Measurements from ENCODE around the gene CDON. TPM values are rescaled to one million over a fixed set of nuclear protein-coding genes. Genes with fewer than 3 reads are reported as not detected.

CDON gene
- total RNA-seq, 4 donors from 2014 or later = 14.2 to 40.9 (median 29.1) TPM

DNA sequence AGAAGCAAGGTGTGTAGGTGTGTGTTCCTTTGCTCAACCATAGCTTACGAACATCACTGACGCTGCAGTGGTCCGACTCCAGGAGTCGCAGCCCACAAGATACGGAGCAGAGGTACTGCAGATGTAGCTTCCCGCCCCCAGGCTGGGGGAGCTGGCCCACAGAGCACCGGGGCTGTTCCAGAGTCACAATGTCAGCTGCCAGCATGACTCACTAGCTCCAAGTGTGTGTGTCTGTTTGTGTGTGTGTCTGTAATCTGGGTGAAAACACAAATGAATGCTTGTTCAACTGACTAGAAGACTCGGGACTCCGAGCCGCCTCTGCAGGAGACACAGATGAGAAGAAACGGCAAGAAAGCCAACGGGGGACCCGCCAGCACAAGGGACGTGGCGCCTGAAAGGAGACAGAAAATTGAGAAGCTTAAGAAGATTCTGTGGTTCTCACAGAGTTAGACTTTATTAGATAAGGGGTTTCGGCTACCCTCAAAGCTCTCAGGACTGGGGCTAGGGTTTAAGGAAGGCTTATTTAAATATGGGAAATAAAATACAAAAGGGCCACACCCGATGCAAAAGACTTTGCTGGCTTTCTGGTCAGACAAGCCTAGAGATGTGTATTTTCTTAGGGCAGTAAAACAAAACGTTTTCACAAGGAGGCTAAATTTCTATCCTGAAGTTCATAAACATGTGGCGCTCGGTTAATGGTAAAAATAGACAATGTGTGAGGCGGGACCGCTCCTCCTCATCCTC lies 106.1 kb downstream of the CDON start:
- ATAC-seq = peak; percentile 65
- no peak overlapping the region for H3K4me3 ChIP-seq
- H3K4me1 ChIP-seq = peaks cover 0 to 25% (median 14%) of the 10 kb centered on the region in 3 donors
- H3K27ac ChIP-seq = peak overlapping the region in 2 of 4 donors; percentile 46 to 50
- TF ChIP-seq POLR2AphosphoS5 (IDR thresholded peaks at IDR 0.05) (no peak), POLR2A (IDR thresholded peaks at IDR 0.05) (no peak), EP300 (IDR thresholded peaks at IDR 0.05) (no peak)
- TF ChIP-seq, protein P1, sequence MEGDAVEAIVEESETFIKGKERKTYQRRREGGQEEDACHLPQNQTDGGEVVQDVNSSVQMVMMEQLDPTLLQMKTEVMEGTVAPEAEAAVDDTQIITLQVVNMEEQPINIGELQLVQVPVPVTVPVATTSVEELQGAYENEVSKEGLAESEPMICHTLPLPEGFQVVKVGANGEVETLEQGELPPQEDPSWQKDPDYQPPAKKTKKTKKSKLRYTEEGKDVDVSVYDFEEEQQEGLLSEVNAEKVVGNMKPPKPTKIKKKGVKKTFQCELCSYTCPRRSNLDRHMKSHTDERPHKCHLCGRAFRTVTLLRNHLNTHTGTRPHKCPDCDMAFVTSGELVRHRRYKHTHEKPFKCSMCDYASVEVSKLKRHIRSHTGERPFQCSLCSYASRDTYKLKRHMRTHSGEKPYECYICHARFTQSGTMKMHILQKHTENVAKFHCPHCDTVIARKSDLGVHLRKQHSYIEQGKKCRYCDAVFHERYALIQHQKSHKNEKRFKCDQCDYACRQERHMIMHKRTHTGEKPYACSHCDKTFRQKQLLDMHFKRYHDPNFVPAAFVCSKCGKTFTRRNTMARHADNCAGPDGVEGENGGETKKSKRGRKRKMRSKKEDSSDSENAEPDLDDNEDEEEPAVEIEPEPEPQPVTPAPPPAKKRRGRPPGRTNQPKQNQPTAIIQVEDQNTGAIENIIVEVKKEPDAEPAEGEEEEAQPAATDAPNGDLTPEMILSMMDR (IDR thresholded peaks at IDR 0.05) = no peak
- H3K27me3 ChIP-seq = no peaks in the 10 kb centered on the region
- peaks cover 0 to 50% of the 10 kb centered on the region in 2 donors for H3K36me3 ChIP-seq
- WGBS, 2 donors (ENCODE audit: low coverage in 1 of 2) = 70 to 73% methylated on average over 9 to 11 of the region's 22 CpGs
- no peaks in the 10 kb centered on the region for H3K9me3 ChIP-seq

DNA sequence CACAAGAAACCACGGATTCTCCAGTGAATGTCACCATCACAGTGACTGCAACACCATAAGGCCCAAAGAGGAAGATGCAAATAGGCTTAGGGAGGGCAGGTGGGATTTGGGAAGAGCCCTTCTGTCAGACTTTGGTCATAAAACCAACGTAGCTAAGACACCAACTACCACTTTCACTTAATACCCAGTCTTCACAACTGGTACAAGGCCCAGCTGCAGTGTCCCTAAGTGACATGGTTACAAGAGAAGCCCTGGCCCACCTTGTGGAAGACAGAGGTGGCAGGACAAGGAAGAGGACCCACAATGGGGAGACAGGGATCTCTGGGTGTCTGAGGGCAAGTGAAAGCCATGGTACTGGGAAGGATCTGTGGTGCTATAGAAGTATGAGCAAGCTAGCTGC lies 106.8 kb downstream of the CDON start:
- no peaks in the 10 kb centered on the region for H3K9me3 ChIP-seq
- H3K4me3 ChIP-seq = no peak overlapping the region
- H3K4me1 ChIP-seq = peaks cover 0 to 32% (median 18%) of the 10 kb centered on the region in 3 donors
- WGBS, 2 donors (ENCODE audit: low coverage in 1 of 2) = 80% methylated on average over 1 of the region's 2 CpGs; no CpG with 5 or more reads in 1 of the 2 donors
- peaks cover 0 to 42% of the 10 kb centered on the region in 2 donors for H3K36me3 ChIP-seq
- no peak for TF ChIP-seq POLR2A (IDR thresholded peaks at IDR 0.05)
- no peak for ATAC-seq
- no peaks in the 10 kb centered on the region for H3K27me3 ChIP-seq
- peak overlapping the region in 2 of 4 donors; percentile 46 to 50 for H3K27ac ChIP-seq

DNA sequence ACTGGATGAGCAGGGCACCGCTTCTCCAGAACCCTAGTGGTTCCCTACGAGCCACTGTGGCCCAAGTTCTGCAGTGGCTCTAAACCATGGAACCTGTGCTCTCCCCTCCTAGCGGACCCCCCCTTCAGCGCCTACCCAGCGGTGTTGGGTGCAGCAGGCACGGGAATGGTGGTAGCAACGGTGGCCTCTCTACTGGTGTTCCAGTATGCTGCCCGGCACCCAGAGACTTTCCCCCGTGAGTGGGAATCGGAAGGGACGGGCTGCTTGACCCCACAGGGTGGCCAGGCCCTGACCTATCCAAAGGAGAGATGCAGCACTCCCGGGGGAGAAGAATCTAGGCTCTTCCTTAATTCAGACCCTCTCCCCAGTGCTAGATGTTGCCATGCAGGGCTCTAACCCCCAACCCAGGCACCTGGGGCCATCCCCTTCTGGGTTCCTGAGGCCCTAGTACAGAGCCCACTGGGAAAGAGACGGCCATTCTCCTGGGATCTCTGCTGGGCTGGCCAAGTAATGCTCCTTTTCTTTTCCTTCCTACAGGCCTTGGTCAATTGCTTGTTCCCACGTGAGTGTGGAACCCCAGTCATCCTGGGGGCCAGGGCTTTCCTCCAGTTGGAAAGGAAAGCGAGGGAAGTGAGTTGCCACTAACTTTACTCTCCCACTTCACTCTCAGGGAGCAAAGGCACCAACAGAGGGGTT lies 107.6 kb downstream of the CDON start:
- 80% methylated on average over 1 of the region's 15 CpGs; no CpG with 5 or more reads in 1 of the 2 donors for WGBS, 2 donors (ENCODE audit: low coverage in 1 of 2)
- no peaks in the 10 kb centered on the region for H3K9me3 ChIP-seq
- peak overlapping the region in 1 of 4 donors; percentile 6 for H3K27ac ChIP-seq
- TF ChIP-seq EP300 (IDR thresholded peaks at IDR 0.05) (no peak), POLR2AphosphoS5 (IDR thresholded peaks at IDR 0.05) (no peak), POLR2A (IDR thresholded peaks at IDR 0.05) (no peak)
- TF ChIP-seq, protein P1 (IDR thresholded peaks at IDR 0.05) = no peak
- H3K36me3 ChIP-seq = peaks cover 0 to 35% of the 10 kb centered on the region in 2 donors
- no peak for ATAC-seq
- H3K4me1 ChIP-seq = peaks cover 0 to 38% (median 21%) of the 10 kb centered on the region in 3 donors
- no peak overlapping the region for H3K4me3 ChIP-seq
- H3K27me3 ChIP-seq = no peaks in the 10 kb centered on the region

DNA sequence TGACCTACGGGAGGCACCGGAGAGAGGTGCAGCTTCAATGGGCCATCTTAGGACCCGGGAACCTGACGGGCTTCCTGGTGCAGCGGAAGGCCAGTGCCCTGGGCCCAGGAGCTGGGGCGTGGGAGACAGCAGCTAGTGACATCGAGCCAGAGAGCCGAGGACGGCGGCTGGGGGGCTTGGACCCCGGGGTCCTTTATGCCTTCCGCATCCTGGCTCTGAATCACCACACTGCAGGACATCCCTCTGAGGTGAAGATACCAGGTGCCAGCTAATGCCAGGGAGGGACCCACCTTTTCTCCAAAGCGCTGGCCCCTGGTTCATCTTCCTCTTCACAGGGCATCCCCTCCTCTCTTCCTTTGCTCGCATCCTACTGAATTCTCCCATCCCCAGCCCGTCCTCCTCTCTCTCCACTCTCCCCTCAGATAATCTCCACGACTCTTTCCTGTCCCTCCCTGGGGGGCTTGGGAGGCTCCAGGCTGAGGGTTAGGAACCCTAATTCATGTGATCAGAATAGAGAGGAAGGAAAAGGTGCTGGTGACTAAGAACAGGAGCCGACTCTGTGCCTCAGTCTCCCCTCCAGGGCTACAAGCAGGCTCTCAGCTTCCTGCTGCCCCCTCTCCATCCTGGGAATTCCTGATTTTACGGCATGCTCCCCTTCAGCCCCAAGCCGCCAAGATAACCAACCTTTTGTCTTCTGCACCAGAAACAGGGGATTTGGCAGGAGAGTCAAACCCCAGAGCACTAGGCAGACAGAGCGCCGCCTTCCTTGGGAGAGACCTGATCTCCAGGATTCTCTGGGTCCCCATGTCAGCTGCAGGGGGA lies 108.3 kb downstream of the CDON start:
- H3K9me3 ChIP-seq = no peaks in the 10 kb centered on the region
- no peak for ATAC-seq

More for the DNA sequence above, 108.3 kb downstream of the CDON start:
- no peak overlapping the region for H3K4me3 ChIP-seq
- TF ChIP-seq EP300 (IDR thresholded peaks at IDR 0.05) (no peak), POLR2A (IDR thresholded peaks at IDR 0.05) (no peak), POLR2AphosphoS5 (IDR thresholded peaks at IDR 0.05) (no peak)
- TF ChIP-seq, protein P1 (IDR thresholded peaks at IDR 0.05) = no peak
- 92 to 100% methylated on average over 2 to 5 of the region's 21 CpGs for WGBS, 2 donors (ENCODE audit: low coverage in 1 of 2)
- H3K4me1 ChIP-seq = peaks cover 0 to 38% (median 21%) of the 10 kb centered on the region in 3 donors
- H3K27me3 ChIP-seq = no peaks in the 10 kb centered on the region
- peak overlapping the region in 1 of 4 donors; percentile 52 for H3K27ac ChIP-seq
- peaks cover 0 to 27% of the 10 kb centered on the region in 2 donors for H3K36me3 ChIP-seq
